Osteocyte (in vitro differentiated cells): ENCODE results near the gene SHPK. TPM values are rescaled to one million over a fixed set of nuclear protein-coding genes. Genes with fewer than 3 reads are reported as not detected.
"Not testable (repeated sequence)": the region's sequence is repeated elsewhere in the genome, so short reads cannot be mapped to it uniquely, and the experiment has no call there.

Experiments used
- DNase-seq: peaks from one replicate; pipeline ENCODE4 v3.0.0; 2021; ENCODE audit warnings: mixed read lengths; ENCODE audit not compliant: unreplicated experiment; ENCODE audit errors: extremely low spot score
- H3K27ac Mint-ChIP-seq: one replicate; pipeline ENCODE4 v1.8.0; 2021; ENCODE audit warnings: mild to moderate bottlenecking, mixed read lengths; ENCODE audit not compliant: unreplicated experiment
- H3K27me3 Mint-ChIP-seq: one replicate; pipeline ENCODE4 v1.8.0; 2021; ENCODE audit warnings: mixed read lengths; ENCODE audit not compliant: unreplicated experiment
- H3K36me3 Mint-ChIP-seq: one replicate; pipeline ENCODE4 v1.8.0; 2021; ENCODE audit warnings: mixed read lengths; ENCODE audit not compliant: unreplicated experiment
- H3K4me1 Mint-ChIP-seq: one replicate; pipeline ENCODE4 v1.8.0; 2021; ENCODE audit warnings: mixed read lengths; ENCODE audit not compliant: unreplicated experiment
- H3K4me3 Mint-ChIP-seq: one replicate; pipeline ENCODE4 v1.8.0; 2021; ENCODE audit warnings: mild to moderate bottlenecking, moderate library complexity, mixed read lengths; ENCODE audit not compliant: unreplicated experiment
- H3K9me3 Mint-ChIP-seq: one replicate; pipeline ENCODE4 v1.8.0; 2021; ENCODE audit warnings: mixed read lengths; ENCODE audit not compliant: unreplicated experiment
- CTCF ChIP-seq: fragments of 200-600 bp; sonication (generic); IDR thresholded peaks from 2 replicates; pipeline ENCODE4 v1.5.0; 2021; ENCODE audit warnings: antibody characterized with exemption, mild to moderate bottlenecking, moderate library complexity
- total RNA-seq: library from RNA; stranded (reverse); gene quantifications from 2 replicates; pipeline ENCODE4 v1.2.1, GENCODE V29; 2021

SHPK gene
- total RNA-seq, 1 donor from 2014 or later, result 8.5 TPM

- no peaks in the 10 kb centered on the region for H3K27me3 Mint-ChIP-seq
- H3K4me1 Mint-ChIP-seq, result peaks cover 2% of the 10 kb centered on the region
- peak overlapping the region; percentile 14 for H3K27ac Mint-ChIP-seq
- no peaks in the 10 kb centered on the region for H3K9me3 Mint-ChIP-seq
- no peak overlapping the region for H3K4me3 Mint-ChIP-seq
- H3K36me3 Mint-ChIP-seq, result peaks cover 19% of the 10 kb centered on the region
- TF ChIP-seq CTCF, result no peak
- DNase-seq, result no peak
Measured at GRCh38 chr17:3590231-3590630, 45.8 kb downstream of the SHPK start.

DNA sequence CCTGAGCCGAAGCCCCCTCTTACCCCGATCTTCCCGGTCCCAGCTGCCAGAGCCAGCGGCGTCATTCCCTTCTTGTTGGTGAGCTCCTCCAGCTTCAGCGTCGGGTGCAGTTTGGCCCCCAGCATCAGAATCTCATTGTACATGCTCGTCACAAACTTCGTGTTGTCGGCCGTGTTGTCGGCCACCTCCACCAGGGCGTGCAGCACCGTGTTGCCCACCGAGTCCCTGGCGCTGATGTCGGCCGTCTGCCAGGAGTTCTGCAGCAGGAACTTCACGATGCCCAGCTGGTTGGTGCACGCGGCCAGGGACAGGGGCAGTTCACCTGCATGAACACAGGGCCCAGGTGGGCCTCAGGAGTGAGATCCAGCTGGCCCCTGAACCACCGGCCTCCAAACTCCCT lies 46.3 kb downstream of the SHPK start:
- H3K27ac Mint-ChIP-seq, result no peak overlapping the region
- no peaks in the 10 kb centered on the region for H3K27me3 Mint-ChIP-seq
- H3K9me3 Mint-ChIP-seq, result no peaks in the 10 kb centered on the region
- DNase-seq, result no peak
- H3K4me1 Mint-ChIP-seq, result peaks cover 2% of the 10 kb centered on the region
- H3K36me3 Mint-ChIP-seq, result peaks cover 19% of the 10 kb centered on the region
- no peak for TF ChIP-seq CTCF
- H3K4me3 Mint-ChIP-seq, result no peak overlapping the region

DNA sequence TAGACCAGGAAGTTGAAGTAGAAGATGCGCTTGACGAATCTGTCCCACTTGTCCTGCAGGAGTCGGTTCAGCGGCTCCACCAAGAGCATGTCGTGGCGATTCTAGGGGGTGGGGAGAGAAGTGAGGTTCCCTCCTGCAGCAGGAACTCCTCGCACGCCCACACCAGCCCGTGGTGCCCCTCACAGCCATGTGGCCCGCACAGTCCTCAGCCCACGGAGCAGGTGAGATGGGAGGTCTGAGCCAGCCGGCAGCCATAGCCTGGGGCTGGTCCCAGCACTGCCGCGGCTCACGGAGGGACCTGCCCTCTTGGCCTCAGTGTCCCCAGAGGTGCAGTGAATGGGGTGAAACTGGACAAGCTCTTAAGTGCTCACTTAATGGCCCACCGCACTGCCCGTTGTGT lies 50.2 kb downstream of the SHPK start:
- H3K27ac Mint-ChIP-seq, result no peak overlapping the region

DNA sequence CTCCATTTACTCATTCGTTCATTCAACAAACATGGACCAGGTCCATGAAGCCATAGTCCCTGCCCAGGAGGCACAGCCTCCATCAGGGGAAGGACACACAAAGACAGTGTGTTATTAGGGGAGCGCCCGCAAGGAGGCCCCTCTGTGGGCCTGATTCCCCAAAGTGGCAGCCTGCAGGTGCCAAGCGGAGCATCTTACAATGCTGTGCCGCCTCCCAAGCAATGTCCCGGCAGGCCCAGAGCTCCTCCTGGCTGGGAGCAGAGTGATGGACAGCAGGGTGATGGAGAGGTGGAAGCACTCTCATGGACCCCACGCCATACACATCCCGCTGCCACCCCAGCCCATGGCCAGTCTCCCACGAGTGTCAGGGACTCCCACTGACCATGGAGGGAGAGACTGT lies 52.6 kb downstream of the SHPK start:
- Mint-ChIP-seq H3K9me3 (no peaks in the 10 kb centered on the region), H3K4me3 (no peak overlapping the region), H3K4me1 (no peaks in the 10 kb centered on the region), H3K27me3 (no peaks in the 10 kb centered on the region), H3K27ac (no peak overlapping the region), H3K36me3 (peaks cover 21% of the 10 kb centered on the region)
- TF ChIP-seq CTCF, result no peak
- no peak for DNase-seq

More for the DNA sequence above, 50.2 kb downstream of the SHPK start:
- no peak for TF ChIP-seq CTCF
- Mint-ChIP-seq H3K27me3 (no peaks in the 10 kb centered on the region), H3K4me3 (no peak overlapping the region), H3K9me3 (no peaks in the 10 kb centered on the region), H3K36me3 (peaks cover 26% of the 10 kb centered on the region), H3K4me1 (no peaks in the 10 kb centered on the region)
- no peak for DNase-seq

DNA sequence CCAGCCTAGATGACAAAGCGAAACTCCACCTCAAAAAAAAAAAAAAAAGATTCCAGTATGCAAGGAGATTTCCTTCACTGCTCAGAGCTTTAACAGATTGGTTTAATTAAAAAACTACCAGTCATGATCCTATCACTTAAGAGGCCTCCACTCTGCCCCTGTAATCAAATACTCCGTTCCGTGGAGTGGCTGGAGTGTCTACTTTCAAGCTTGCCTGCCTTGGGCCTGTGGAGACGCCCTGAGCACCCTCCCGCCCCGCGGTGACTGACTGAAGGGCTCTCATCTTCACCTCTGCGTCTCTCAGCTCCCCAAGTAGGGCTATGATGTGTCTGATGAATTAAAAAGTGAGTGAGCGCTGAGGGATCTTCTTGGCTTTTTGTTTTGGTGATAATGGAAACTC lies 53.1 kb downstream of the SHPK start:
- no peak for DNase-seq
- no peaks in the 10 kb centered on the region for H3K4me1 Mint-ChIP-seq
- no peak overlapping the region for H3K27ac Mint-ChIP-seq
- no peaks in the 10 kb centered on the region for H3K9me3 Mint-ChIP-seq
- H3K36me3 Mint-ChIP-seq, result peaks cover 21% of the 10 kb centered on the region
- H3K27me3 Mint-ChIP-seq, result no peaks in the 10 kb centered on the region
- H3K4me3 Mint-ChIP-seq, result no peak overlapping the region
- no peak for TF ChIP-seq CTCF

GRCh38 chr17:3578667-3579066 lies 57.4 kb downstream of the SHPK start:
- not testable (repeated sequence) for DNase-seq, H3K4me1 Mint-ChIP-seq, H3K4me3 Mint-ChIP-seq, H3K9me3 Mint-ChIP-seq, H3K27me3 Mint-ChIP-seq, H3K27ac Mint-ChIP-seq
- H3K36me3 Mint-ChIP-seq, result peaks cover 20% of the 10 kb centered on the region
